ENCODE results near the gene ATXN1. TPM values are rescaled to one million over a fixed set of nuclear protein-coding genes. Genes with fewer than 3 reads are reported as not detected.

The ATXN1 gene
- total and polyA plus RNA-seq, 2 of the 13 experiments (the other 11 are each of a cell fraction or from before 2014, with no cell fraction given): 20.7 to 39.5 TPM

GRCh38 chr6:16700202-16700915 is 60.9 kb downstream of the ATXN1 start (continued):
- TF ChIP-seq DPF2 (CRISPR knock-in tag; IDR thresholded peaks at IDR 0.05; ENCODE audit: borderline replicate concordance, low read depth) (no peak), ZMYM3 (CRISPR knock-in tag; IDR thresholded peaks at IDR 0.05) (no peak), HOXD1 (CRISPR knock-in tag; IDR thresholded peaks at IDR 0.05) (no peak), ZNF274 (CRISPR knock-in tag; IDR thresholded peaks at IDR 0.05) (no peak), MTF1 (CRISPR knock-in tag; IDR thresholded peaks at IDR 0.05) (no peak), KDM5B (CRISPR knock-in tag; IDR thresholded peaks at IDR 0.05; ENCODE audit: borderline replicate concordance) (peak; percentile 37; the same call in 1 of the 2 replicates), TCF7 (IDR thresholded peaks at IDR 0.05; ENCODE audit: low read depth) (peak; percentile 26; the same call in 1 of the 2 replicates), ZNF816 (CRISPR knock-in tag; IDR thresholded peaks at IDR 0.05; ENCODE audit: borderline replicate concordance) (no peak), NR2F1 (CRISPR knock-in tag; IDR thresholded peaks at IDR 0.05) (no peak), CAMTA2 (CRISPR knock-in tag; IDR thresholded peaks at IDR 0.05; ENCODE audit: borderline replicate concordance) (no peak), HIVEP1 (CRISPR knock-in tag; IDR thresholded peaks at IDR 0.05) (0 out of 2 replicates have a peak, but pooled peaks have one; percentile 31), HMGA1 (CRISPR knock-in tag; conservative IDR thresholded peaks at IDR 0.05) (no peak), PITX1 (CRISPR knock-in tag; IDR thresholded peaks at IDR 0.05) (no peak), ZNF530 (CRISPR knock-in tag; IDR thresholded peaks at IDR 0.05; ENCODE audit: low read depth) (no peak), KLF11 (CRISPR knock-in tag; IDR thresholded peaks at IDR 0.05) (no peak), SMC3 (IDR thresholded peaks at IDR 0.05; ENCODE audit: low read length) (no peak), MTERF4 (CRISPR knock-in tag; IDR thresholded peaks at IDR 0.05) (no peak), HOMEZ (CRISPR knock-in tag; IDR thresholded peaks at IDR 0.05; ENCODE audit: low read depth) (0 out of 2 replicates have a peak, but pooled peaks have one; percentile 4), ZBTB10 (CRISPR knock-in tag; IDR thresholded peaks at IDR 0.05; ENCODE audit: borderline replicate concordance) (no peak), GATA4 (IDR thresholded peaks at IDR 0.05; ENCODE audit: borderline replicate concordance, low read depth) (no peak), ZKSCAN5 (CRISPR knock-in tag; IDR thresholded peaks at IDR 0.05) (peak; percentile 3), RCOR2 (CRISPR knock-in tag; IDR thresholded peaks at IDR 0.05) (no peak), RBM22 (optimal IDR thresholded peaks at IDR 0.05; ENCODE audit: low read length) (no peak)
